ENCODE data around the gene KRTAP5-3. TPM values are rescaled to one million over a fixed set of nuclear protein-coding genes. Genes with fewer than 3 reads are reported as not detected.

KRTAP5-3 gene
- total RNA-seq, 4 donors from 2014 or later = not detected

GRCh38 chr11:1631066-1631568 lies 22.9 kb upstream of the KRTAP5-3 start:
- no peaks in the 10 kb centered on the region for H3K4me1 ChIP-seq
- 72 to 79% methylated on average over 13 of the region's 13 CpGs for WGBS, 2 donors
- no peak overlapping the region for H3K27ac ChIP-seq
- peaks cover 0 to 40% of the 10 kb centered on the region in 2 donors for H3K27me3 ChIP-seq
- no peaks in the 10 kb centered on the region for H3K9me3 ChIP-seq
- H3K36me3 ChIP-seq = no peaks in the 10 kb centered on the region
- DNase-seq (ENCODE audit: low spot score in 2 of 2) = no peak
- H3K4me3 ChIP-seq = no peak overlapping the region
- no peak for TF ChIP-seq EP300 (IDR thresholded peaks at IDR 0.05)
- no peak for TF ChIP-seq CTCF (IDR thresholded peaks at IDR 0.05)
- no peak for TF ChIP-seq POLR2A (IDR thresholded peaks at IDR 0.05)

DNA sequence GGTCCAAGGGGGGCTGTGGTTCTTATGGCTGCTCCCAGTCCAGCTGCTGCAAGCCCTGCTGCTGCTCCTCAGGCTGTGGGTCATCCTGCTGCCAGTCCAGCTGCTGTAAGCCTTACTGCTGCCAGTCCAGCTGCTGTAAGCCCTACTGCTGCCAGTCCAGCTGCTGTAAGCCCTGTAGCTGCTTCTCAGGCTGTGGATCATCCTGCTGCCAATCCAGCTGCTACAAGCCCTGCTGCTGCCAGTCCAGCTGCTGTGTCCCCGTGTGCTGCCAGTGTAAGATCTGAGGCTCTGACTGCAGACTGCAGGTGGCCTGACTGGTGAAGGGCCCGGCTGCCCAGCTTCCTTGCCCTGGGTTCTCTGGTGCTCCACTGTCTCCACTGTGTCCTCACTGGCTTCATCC lies 22.0 kb upstream of the KRTAP5-3 start:
- TF ChIP-seq EP300 (IDR thresholded peaks at IDR 0.05) (no peak), POLR2A (IDR thresholded peaks at IDR 0.05) (no peak), CTCF (IDR thresholded peaks at IDR 0.05) (no peak)
- H3K36me3 ChIP-seq = no peaks in the 10 kb centered on the region
- H3K9me3 ChIP-seq = no peaks in the 10 kb centered on the region
- H3K27me3 ChIP-seq = peaks cover 0 to 46% of the 10 kb centered on the region in 2 donors
- 65 to 84% methylated on average over 2 of the region's 2 CpGs for WGBS, 2 donors
- H3K27ac ChIP-seq = no peak overlapping the region
- H3K4me1 ChIP-seq = no peaks in the 10 kb centered on the region
- no peak for DNase-seq (ENCODE audit: low spot score in 2 of 2)
- H3K4me3 ChIP-seq = no peak overlapping the region

DNA sequence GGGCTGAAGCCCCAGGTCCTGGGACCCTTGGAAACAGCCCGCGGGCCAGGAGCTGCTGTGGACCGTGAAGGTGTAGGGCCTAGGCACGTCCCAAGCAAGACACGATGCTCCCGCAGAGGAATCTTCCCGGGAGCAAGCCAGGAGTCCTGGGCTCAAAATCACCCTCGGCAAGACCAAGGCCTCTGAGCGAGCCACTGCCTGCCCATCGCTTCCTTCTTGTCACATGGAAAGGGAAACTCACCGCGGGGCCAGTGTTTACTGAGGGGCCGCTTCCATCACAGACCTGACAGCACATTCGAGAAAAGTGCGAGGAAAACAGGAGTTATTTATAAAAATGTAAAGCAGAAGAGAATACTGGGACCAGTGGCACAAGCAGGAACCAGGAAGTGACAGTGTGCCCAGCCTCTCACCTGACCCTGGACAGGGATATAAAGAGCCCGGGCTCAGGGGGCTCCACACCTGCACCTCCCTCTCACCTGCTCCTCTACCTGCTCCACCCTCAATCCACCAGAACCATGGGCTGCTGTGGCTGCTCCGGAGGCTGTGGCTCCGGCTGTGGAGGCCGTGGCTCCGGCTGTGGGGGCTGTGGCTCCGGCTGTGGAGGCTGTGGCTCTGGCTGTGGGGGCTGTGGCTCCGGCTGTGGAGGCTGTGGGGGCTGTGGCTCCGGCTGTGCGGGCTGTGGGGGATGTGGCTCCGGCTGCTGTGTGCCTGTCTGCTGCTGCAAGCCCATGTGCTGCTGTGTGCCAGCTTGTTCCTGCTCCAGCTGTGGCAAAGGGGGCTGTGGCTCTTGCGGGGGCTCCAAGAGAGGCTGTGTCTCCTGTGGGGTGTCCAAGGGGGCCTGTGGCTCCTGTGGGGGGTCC lies 21.3 kb upstream of the KRTAP5-3 start, which contains the start of gene KRTAP5-5:
TSS of gene KRTAP5-5 (plus strand) at position 450 of the 860 bp plus-strand sequence. CDS start at position 516, 66 bp downstream.
- H3K4me1 ChIP-seq = no peaks in the 10 kb centered on the region
- H3K27ac ChIP-seq = no peak within 1 kb of the TSS
- no peaks in the 10 kb centered on the region for H3K9me3 ChIP-seq
- no peak for TF ChIP-seq EP300 (IDR thresholded peaks at IDR 0.05)
- no peak for TF ChIP-seq CTCF (IDR thresholded peaks at IDR 0.05)
- no peak for DNase-seq (ENCODE audit: low spot score in 2 of 2)
- H3K36me3 ChIP-seq = no peaks in the 10 kb centered on the region
- no peak within 1 kb of the TSS for H3K4me3 ChIP-seq
- 81 to 82% methylated on average over 18 to 21 of the region's 26 CpGs for WGBS, 2 donors
- H3K27me3 ChIP-seq = peaks cover 0 to 50% of the 10 kb centered on the region in 2 donors

DNA sequence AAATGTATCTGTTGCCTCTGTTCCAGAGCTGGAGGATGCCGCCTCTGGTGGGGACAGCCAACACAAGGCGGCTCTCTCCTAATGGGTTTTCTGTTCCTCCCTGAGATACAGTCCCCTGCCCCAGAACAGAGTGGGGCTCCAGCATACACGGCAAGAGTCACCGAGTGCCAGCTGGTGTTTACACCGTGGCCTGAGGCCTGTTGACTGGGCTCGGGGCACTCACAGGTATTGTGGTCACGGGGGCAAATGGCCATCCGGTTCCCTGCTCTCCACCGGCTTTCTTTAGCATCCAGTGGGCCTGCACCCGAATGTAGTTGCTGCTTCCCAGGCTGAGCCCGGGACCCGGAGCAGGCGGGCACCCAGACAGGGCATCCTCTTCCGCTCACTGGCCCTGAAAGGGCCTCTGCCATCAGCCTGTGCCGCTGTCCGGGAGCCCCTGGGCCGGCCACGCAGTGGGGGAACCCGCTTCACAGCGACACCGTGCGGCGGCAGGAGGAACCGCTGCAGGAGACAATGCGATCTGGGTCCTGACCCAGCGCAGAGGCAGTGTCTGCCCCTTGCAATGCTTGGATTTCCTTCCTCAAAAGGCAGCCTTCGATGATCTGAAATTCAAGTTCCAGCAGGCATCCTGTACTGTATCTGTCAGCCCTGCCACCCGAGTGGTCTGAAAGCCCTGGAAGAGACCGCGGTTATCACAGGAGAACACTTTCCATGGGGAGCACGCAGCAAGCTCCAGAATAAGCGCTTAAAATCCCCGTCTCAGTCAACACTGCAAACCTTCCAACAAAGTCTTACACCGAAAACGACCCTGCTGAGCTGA lies 20.5 kb upstream of the KRTAP5-3 start:
- Histone ChIP-seq H3K4me1 (no peaks in the 10 kb centered on the region), H3K36me3 (no peaks in the 10 kb centered on the region), H3K4me3 (no peak overlapping the region), H3K27ac (no peak overlapping the region), H3K9me3 (no peaks in the 10 kb centered on the region), H3K27me3 (peaks cover 0 to 45% of the 10 kb centered on the region in 2 donors)
- peak in 1 of 2 donors; percentile 25 for DNase-seq (ENCODE audit: low spot score in 2 of 2)
- 28 to 34% methylated on average over 19 to 26 of the region's 35 CpGs for WGBS, 2 donors
- TF ChIP-seq CTCF (IDR thresholded peaks at IDR 0.05) = peak; percentile 56 to 79 (median 74)
- no peak for TF ChIP-seq EP300 (IDR thresholded peaks at IDR 0.05)
- no peak for TF ChIP-seq POLR2A (IDR thresholded peaks at IDR 0.05)
